Measurements from ENCODE around the gene GSE1.

GRCh38 chr16:85605051-85605911 lies 7.8 kb upstream of the GSE1 start:
- TF ChIP-seq CTCF (IDR thresholded peaks at IDR 0.05) (no peak), POLR2A (IDR thresholded peaks at IDR 0.05) (no peak)

All from thyroid gland (tissue), 4 donors.